HG03196 (cell line): ENCODE measurements around the gene SSC5D.

Experiments used
- ATAC-seq: cut with Tn5 transposase; IDR thresholded peaks from one replicate; pipeline ENCODE4 v1.9.1; 2021; ENCODE audit not compliant: unreplicated experiment

The SSC5D gene

DNA sequence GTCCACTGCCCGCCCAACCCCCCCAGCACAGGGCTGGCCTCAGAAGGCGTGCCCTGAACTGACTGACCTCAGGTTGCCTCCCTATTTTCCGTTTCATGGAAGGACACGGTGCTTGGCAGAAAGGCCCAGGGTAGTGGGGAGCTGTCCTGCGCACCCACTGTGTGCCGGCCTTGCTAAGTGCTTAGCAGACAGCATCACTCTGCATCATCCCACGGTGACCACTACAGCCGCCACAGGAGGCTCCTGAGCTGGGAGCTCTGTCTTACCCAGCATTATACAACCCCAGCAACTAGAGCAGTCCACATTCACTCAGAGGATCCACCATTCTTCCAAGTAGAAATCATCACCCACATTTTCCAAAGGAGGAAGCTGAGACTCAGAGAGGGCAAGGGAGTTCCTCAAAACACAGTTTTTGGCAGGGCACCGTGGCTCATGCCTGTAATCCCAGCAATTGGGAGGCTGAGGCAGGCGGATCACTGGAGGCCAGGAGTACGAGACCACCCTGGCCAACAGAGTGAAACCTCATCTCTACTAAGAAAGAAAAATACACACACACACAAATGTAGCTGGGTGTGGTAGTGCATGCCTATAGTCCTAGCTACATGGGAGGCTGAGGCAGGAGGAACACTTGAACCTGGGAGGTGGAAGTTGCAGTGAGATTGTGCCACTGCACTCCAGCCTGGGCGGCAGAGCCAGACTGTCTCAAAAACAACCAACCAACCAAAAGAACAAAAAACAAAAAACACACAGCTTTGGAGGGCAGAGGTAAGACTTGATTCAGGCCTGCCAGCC lies 47.1 kb downstream of the SSC5D start:
- no peak for ATAC-seq

DNA sequence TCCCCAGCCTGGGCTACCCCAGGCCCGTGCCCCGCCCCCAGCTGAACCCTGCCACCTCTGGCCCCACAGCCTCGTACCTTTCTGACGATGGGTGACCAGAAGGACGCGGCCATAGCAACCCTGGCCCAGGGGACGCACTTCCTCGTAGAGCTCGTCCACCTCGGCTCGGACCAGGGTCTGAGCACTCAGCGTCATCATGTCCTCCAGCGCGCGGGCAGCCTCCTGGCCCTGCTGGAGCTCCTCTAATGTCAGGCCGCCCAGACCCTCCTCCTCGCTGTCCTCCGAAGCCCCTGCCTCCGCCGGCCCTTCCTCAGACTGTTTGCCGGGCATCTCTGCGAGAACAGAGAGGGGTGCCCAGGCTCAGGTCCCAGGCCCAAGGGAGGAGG lies 47.7 kb downstream of the SSC5D start:
- no peak for ATAC-seq

DNA sequence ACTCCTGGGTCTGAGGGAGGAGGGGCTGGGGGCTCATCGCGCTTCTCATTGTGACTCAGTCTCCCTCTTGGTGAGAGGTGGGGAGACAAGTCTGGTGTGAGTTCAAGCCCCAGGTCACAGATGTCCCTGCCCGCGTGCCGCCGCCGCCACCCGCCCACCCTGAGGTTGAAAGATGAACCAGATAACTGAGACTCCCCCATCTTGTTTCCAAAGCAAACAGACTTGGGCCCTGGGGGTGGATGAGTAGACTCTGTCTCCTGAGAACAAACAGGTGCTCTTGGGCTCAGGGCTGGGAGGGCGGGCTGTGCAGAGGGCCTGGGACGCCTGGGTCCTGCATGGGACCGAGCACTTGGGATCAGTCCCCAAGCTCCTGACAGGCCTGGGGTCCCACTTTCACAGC lies 48.1 kb downstream of the SSC5D start:
- no peak for ATAC-seq

DNA sequence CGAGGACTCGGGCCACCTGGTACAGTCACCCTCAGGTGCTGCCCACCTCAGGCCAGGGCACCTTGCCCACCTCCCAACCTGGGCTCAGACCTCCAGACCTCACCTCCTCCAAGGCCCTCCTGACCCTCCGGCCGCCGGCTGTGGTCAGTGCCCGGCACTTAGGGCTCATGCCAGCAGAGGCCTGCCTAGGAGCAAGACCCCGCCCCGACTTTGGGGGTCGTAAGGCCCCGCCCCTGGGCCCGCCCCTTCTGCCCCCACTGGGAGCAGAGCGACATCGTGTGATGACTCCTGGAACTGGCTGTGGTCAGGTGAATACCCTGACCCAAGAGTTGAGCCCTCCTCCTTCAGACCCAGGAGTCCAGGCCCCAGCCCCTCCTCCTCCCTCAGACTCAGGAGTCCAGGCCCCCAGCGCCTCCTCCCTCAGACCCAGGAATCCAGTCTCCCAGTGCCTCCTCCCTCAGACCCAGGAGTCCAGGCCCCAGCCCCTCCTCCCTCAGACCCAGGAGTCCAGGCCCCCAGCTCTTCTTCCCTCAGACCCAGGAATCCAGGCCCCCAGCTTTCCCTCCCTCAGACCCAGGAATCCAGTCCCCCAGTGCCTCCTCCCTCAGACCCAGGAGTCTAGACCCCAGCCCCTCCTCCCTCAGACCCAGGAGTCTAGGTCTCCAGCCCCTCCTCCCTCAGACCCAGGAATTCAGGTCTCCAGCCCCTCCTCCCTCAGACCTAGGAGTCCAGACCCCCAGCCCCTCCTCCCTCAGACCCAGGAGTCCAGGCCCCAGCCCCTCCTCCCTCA lies 48.9 kb downstream of the SSC5D start, which contains the start of gene SBK2:
Gene SBK2 (minus strand): TSS at position 183 of the 790 bp plus-strand sequence. CDS start 839 bp downstream, outside the sequence.
- no peak for ATAC-seq

DNA sequence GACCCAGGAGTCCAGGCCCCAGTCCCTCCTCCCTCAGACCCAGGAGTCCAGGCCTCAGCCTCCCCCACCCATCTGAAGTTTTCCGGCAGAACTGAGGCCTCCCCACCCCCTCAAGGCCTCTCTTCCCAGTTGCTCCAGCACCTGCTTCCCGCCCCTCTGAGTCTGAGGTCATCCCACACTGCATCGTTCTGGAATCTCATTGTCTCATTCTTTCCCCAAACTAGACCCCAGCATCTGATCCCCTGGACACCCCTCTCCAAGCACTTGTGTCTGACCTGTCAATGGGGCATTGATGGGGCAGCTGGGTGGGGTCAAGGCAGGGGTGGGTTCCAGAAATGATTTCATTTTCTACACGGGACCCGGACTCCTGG lies 49.5 kb downstream of the SSC5D start:
- ATAC-seq = no peak

DNA sequence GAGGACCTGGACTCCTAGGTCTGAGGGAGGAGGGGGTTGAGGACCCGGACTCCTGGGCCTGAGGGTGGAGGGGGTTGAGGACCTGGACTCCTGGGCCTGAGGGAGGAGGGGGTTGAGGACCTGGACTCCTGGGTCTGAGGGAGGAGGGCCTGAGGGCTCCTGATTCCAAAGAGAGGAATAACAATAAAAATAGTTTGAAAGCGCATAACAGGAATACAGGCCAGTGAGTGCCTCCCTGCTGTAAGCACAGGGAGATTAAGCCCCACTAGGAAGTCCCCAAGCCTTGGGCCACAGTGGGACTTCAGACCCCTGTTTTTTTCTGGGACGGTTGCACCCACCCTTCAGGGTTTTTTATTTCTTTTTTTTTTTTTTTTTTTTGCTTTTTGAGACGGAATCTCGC lies 49.9 kb downstream of the SSC5D start:
- ATAC-seq = no peak

DNA sequence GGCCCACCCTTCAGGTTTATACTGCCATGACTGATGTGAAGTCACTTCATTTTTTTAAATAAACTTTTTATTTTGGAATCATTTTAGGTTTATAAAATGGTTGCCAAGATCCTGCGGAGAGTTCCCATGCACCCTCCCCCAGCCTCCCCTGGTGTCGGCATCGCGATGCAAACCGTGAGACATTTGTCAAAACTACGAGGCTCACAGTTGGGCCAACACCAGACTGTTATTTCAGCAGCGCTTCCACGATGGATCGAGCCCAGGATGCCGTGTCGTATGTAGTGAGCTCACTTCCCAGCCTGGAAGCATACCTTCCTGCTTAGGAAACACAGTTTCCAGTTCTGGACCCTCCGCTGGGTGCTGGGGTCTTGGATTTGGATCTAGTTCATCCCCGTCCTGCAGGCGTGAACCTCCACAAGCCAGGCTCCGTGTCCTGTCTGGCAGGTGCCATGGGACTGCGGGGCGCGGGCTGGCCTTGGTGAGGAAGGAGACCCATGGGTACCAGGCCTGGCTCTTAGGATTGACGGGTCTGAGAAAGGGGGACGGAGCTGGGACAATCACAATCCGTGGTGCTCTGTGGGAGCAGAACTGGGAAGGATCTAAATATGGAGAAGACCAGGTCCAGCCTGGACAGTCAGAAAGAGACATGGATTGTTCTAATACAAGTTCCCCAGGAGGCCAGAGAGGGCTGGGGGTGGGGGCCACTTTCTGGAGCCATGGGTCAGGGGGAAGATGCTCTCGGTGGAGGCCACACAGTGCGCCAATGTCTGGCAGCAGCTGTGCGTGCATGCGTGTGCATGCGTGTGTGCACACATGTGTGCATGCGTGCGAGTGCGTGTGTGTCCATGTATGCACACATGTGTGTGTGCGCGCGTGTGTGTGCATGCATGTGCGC lies 51.1 kb downstream of the SSC5D start:
- no peak for ATAC-seq

DNA sequence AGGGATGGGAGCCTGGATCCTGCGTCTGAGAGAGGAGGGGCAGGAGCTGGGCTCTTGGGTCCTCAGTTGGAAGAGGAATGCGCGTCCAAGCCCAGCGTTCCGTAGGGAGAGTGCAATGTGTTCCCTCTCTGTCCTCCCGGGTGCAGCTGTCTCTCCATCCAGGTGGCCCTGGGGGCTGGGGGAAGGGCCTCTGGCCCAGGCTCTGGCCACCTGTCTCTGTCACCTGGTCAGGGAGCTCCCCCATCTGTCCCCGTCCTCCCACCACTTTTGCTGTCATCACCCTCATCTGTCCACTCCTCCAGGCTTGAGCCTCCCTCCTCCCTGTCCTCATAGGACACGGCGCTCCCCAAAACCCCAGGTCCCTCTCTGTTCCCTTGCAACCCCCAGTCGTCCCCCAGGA lies 52.4 kb downstream of the SSC5D start:
- ATAC-seq = no peak

DNA sequence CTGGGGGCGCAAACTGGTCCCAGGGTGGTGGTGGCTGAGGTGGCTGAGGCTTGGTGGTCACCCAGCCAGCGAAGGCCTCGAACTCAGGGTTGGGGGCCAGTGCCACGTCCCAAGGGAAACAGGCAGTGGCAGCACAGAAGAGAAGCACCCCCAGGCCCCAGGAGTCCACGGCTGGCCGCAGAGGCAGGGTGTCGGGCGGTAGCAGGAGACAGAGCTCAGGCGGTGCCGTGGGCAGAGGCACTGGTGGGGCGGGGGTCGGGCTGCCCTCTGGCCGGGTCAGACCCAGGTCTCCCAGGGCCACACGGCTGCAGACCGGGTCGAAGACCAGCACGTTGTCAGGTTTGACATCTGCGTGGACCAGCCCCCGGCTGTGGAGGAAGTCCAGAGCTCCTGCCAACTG lies 52.9 kb downstream of the SSC5D start:
- ATAC-seq = no peak

DNA sequence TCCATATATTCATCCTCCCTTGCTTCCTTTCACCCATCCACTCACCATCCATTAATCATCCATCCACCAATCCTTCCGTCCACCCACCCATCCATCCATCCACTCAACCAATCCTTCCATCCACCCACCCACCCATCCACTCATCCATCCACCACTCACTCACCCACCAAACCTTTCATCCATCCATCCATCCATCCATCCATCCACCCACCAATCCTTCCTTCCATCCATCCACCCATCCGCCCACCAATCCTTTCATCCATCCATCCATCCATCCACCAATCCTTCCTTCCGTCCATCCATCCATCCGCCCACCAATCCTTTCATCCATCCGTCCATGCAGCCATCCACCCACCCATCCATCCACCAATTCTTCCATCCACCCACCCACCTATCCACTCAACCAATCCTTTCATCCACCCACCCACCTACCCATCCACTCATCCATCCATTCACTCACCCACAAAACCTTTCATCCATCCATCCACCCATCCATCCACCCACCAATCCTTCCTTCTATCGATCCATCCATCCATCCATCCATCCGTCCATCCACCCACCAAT lies 54.1 kb downstream of the SSC5D start:
- no peak for ATAC-seq

DNA sequence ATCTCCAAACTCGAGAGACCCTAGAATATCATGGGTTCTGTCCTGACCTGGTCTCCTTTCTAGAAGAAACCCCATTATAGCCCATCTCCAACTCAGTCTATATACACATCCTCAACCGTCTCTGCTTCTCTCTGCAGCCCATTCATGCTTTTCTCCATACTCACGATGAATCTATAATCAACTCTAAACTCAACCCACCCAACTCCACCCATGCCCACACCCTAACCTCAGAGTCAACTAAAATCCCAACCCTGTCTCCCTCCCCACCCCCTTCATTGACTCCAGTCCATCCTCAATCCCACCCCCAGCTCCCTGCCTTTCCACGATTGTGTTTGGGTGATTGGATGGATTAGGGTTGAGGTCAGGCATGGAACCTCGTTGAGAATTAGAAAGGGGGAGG lies 55.3 kb downstream of the SSC5D start:
- no peak for ATAC-seq

DNA sequence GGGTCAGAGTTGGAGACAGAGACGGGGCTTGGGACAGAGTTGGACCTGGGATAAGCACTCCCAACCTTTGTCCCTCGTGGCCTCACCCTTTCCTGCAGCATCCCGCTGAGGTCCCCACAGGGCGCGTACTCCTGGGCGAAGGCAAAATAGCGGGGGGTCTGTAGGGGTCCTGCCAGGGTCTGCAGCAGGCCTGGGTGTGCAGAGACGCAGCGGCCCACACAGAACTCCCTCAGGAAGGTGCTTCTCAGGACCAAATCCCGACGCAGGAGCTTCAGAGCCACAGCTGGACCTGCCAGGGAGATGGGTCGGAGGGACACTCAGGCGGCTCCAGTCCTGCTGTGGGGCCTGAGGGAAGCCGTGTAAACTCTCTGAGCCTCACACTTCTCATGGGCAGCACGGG lies 55.8 kb downstream of the SSC5D start:
- ATAC-seq = no peak

DNA sequence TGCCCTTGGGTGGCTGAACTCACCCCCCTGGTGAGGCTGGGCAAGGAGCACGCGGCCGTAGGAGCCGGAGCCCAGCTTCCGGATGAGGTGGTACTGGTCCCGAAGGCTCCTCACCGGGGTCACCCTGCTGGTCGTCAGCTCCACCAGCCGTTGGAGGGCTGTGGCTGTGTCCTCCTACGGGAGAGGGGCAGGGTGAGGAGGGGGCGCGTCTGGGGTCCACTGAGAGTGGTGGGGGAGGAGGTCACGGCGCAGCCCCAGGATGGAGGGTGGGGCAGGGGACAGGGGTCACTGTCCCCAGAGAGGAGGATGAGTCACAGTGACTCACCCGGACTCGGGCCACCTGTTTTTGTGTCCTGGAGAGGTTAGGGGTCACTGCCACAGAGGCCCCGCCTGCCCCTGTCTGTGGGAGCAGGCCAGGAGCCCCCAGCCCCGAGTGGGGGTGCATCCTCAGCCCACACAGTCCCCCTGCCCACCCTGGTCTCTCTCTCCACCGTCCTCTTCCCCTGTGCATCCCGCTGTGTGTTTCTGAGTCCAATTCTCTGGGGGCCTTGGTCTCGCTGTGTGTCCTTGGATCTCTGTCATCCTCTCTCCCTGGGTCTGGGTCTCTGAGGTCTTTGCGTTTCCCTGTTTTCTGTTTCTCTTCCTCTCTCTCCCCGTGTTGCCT lies 56.7 kb downstream of the SSC5D start:
- ATAC-seq = no peak

DNA sequence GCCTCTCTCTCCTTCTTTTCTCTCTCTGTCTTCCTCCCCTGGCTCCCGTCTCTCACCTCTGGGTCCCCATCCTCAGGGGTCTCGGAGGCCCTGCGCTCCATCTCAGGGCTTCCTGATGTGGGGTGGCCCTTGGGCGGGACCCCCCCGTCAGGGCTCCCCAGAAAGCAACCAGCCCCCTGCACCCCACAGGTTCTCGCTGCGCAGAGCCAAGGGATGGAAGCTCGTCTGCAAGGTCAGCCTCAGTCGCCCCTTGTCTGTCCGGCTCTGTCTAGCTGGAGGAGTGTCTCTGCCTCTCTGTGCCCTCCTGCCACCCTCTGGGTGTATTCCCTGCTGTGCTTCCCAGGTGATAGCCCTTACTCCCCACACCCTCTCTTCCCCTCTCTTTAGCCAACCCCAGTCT lies 57.2 kb downstream of the SSC5D start, which contains the start of gene SBK3:
Gene SBK3 (minus strand): TSS at position 101 of the 400 bp plus-strand sequence. CDS start 0 bp downstream, at position 101.
- ATAC-seq = no peak

DNA sequence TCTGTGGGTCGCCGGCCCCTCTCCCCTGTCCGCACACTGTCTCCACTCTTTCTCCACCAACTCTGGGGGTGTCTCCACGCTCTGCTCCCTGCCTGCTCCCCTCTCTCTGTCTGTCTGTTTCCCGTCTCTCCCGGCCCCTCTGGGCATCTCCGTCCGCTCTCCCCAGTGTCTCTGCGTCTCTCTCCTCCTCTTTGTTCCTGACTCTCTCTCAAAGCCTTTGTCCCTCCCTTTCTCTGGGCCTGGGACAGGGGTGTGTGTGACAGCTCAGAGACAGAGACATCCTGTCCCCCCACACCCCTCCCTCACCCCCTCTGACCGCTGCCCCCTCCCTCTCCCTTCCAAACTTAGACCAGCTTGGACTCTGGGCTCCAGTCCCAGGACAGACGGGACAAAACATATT lies 57.8 kb downstream of the SSC5D start:
- no peak for ATAC-seq

DNA sequence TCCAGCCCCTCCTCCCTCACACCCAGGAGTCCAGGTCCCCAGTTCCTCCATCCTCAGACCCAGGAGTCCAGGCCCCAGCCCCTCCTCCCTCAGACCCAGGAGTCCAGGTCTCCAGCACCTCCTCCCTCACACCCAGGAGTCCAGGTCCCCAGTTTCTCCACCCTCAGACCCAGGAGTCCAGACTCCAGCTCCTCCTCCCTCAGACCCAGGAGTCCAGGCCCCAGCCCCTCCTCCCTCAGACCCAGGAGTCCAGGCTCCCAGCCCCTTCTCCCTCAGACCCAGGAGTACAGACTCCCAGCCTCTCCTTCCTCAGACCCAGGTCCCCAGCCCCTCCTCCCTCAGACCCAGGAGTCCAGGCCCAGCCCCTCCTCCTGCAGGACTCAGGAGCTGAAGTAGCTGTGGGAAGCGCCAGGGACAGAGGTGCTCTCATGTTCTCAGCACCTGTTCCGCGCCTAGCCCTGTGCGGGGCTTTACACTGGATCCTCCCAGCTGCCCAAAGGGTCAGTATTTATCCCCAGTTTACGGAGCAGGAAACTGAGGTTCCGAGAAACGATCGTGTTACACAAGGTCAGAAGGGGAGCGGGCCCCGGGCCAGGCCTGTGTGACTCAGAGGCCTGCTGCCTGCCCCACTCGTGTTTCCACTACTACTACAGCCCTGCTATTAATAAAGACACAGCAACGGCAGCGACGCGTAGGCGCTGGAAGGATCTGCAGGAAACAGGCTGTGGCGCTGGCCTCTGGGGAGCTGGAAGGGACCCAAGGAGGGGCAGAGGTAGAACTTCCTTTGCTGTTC lies 58.8 kb downstream of the SSC5D start:
- ATAC-seq = no peak

DNA sequence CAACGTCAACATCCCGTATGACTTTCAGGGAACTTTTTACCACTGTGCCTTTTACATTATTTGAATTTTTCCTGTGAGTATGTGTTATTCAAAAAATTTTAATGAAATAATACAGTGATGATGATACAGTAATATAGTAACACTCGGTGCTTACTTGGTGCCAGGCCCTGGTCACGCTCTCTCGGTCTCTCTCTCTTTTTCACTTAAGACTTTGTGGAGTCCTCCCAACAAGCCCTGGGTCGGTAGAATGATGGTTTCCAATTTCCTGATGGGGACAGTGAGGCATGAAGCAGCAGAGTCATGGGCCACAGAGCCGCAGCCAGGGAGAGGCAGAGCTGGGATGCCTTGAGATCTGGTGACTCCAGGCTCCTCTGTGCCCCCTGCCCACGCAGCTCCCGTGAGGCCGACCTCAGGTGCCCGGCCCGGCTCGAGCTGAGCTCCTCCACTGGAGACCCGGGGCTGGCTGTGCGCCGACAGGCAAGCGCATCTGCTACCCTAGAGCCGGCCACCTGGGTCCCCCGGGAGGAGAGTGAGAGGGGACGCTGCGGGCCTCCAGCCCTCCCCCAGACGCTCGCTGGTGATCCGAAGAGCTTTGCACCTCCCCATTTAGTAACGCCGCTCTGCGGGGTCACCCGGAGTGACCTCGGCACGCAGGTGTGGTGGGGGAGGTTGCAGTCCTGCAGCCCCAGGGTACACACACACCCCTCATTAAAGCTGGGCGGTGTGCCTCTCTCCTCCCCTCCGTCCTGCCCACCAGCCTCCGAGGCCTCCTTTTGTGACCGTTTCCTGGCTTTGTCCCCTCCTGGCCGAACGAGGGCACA lies 61.5 kb downstream of the SSC5D start:
- ATAC-seq = no peak

DNA sequence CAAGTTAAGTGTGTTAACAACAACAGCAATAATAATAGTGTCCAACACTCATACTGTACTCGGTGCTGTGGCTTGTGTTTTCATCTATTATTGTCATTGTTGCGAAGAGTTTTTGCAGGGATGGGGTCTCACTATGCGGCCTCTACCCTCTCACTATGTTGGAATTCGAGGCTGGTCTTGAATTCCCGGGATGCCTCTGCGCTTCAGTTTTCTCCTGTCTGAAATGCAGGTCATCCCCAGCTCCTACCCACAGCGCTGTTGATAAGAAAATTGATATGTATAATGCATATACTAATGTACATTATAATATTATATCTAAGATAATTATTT lies 62.0 kb downstream of the SSC5D start:
- ATAC-seq = no peak

DNA sequence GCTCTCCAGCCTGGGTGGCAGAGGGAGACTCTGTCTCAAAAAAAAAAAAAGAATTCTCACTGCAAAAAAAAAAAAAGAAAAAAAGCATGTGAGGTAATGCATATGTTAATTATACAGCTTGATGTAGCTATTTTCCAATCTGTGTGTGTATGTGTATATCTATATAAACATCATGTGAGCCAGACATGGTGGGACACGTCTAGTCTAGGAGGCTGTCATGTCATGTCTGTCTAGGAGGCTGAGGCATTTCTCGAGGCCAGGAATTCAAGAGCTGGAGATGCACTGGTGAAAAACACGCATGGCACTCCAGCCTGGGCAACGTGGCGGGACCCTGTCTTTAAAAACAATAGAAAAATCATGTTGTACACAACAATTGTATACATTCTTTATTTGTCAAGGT lies 64.0 kb downstream of the SSC5D start:
- ATAC-seq = no peak
